ENCODE measurements around the gene RIPOR2. TPM values are rescaled to one million over a fixed set of nuclear protein-coding genes. Genes with fewer than 3 reads are reported as not detected.

Gene RIPOR2
- total and polyA plus RNA-seq, 2 of the 13 experiments (the other 11 are each of a cell fraction or from before 2014, with no cell fraction given): 0.02 to 0.05 TPM

DNA sequence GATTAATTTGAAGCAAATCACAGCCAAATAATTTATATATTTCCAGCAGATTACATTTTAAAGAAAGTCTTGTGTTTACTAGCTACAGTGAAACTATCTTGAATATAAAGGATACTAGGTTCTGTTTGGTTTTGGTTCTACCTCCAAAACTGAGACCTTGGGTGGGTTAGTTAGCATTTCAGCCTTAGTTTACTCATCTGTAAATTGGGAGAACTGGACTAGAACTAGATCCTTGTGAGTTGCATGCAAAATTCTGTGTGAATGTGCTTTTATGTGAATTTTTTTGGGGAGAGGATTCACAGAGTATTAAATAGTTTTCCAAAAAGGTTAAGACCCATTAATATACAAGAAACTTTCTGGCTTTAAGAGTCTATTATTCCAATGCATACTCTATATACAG, 156.9 kb downstream of the RIPOR2 start:
- Histone ChIP-seq H3K4me3 (replicated peaks in 1 of 3; ENCODE audit: insufficient read depth in 1 of 3, low read depth in 2 of 3, low read length in 3 of 3) (peak overlapping the region; percentile 1 to 78 (median 18); a peak in 2 of 6 replicates), H3K79me2 (ENCODE audit: insufficient read depth, low read length) (peaks cover 68% of the 10 kb centered on the region), H2AFZ (ENCODE audit: low read length) (no peak overlapping the region), H3K4me2 (ENCODE audit: low read depth, low read length) (peak overlapping the region; percentile 90), H3K27ac (ENCODE audit: extremely low read length, insufficient read depth, low read length) (peak overlapping the region; percentile 37), H3K9ac (ENCODE audit: insufficient read depth, low read depth, low read length) (peak overlapping the region; percentile 39; the same call in 1 of the 2 replicates), H4K20me1 (ENCODE audit: insufficient read depth, low read length) (peaks cover 30% of the 10 kb centered on the region), H3K27me3 (ENCODE audit: control insufficient read depth in 1 of 2, insufficient read depth in 2 of 2, low read length in 2 of 2) (no peaks in the 10 kb centered on the region; a peak in 1 of 5 replicates), H3K4me1 (ENCODE audit: insufficient read depth, low read length) (peaks cover 43% of the 10 kb centered on the region), H3K9me3 (ENCODE audit: low read length) (no peaks in the 10 kb centered on the region), H3K36me3 (replicated peaks in 1 of 2; ENCODE audit: control insufficient read depth in 1 of 2, insufficient read depth in 2 of 2, low read length in 2 of 2) (peaks cover 8 to 38% of the 10 kb centered on the region in 2 experiments)
- intact Hi-C loops (cut with micrococcal nuclease; ENCODE audit: unreplicated experiment) (no loop called here), in situ Hi-C loops (cut with HindIII; ENCODE audit: extremely low pct_ligation_motif_present, low pct_unique_long_range_greater_than_20kb) (loop anchor here (5.0 kb wide), 1 partner anchor 62 kb away; the partner anchor contains the start of gene C6orf62)
- DNase-seq (ENCODE audit: low spot score): no peak
- ChIA-PET CTCF (ENCODE audit: low intra/inter-chr PET ratio, low total read pairs) (no interaction called here), POLR2A (interaction anchor here (0.9 to 2.1 kb wide), 4 partner anchors 8 to 283 kb away, joined by 3 to 9 read pairs (median 3); no protein-coding TSS in a partner anchor)
- FAIRE-seq: no peak
- TF ChIP-seq CHD4 (IDR thresholded peaks at IDR 0.05; ENCODE audit: borderline replicate concordance, low read length) (peak; percentile 67; the same call in 1 of the 2 replicates), KLF13 (CRISPR knock-in tag; IDR thresholded peaks at IDR 0.05) (no peak), ZNF629 (CRISPR knock-in tag; conservative IDR thresholded peaks at IDR 0.05) (peak; percentile 91), ZNF468 (CRISPR knock-in tag; IDR thresholded peaks at IDR 0.05) (no peak)
- no TSS peak for BruUV-seq (replicated peaks)
- ATAC-seq: no peak

DNA sequence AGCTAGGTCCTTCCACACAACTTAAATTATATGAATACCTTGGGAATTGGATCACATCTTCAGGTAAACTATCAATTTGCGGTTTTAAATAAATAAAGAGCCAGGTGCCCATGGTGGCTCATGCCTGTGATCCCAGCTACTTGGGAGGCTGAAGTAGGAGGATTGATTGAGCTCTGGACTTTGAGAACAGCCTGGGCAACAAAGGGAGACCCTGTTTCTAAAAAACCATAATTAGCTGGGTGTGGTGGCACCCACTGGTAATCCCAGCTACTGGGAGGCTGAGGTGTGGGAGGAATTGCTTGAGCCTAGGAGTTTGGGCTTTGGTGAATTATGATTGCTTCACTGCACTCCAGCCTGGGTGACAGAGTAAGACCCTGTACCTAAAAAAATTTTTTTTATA, 157.6 kb downstream of the RIPOR2 start:
- Histone ChIP-seq H4K20me1 (ENCODE audit: insufficient read depth, low read length) (peaks cover 30% of the 10 kb centered on the region), H3K4me1 (ENCODE audit: insufficient read depth, low read length) (peaks cover 50% of the 10 kb centered on the region), H3K36me3 (replicated peaks in 1 of 2; ENCODE audit: control insufficient read depth in 1 of 2, insufficient read depth in 2 of 2, low read length in 2 of 2) (peaks cover 8 to 35% of the 10 kb centered on the region in 2 experiments), H3K27ac (ENCODE audit: extremely low read length, insufficient read depth, low read length) (peak overlapping the region; percentile 99), H3K4me3 (replicated peaks in 1 of 3; ENCODE audit: insufficient read depth in 1 of 3, low read depth in 2 of 3, low read length in 3 of 3) (peak overlapping the region; percentile 47 to 99 (median 78); a peak in 5 of 6 replicates), H3K79me2 (ENCODE audit: insufficient read depth, low read length) (peaks cover 68% of the 10 kb centered on the region), H2AFZ (ENCODE audit: low read length) (no peak overlapping the region), H3K27me3 (ENCODE audit: control insufficient read depth in 1 of 2, insufficient read depth in 2 of 2, low read length in 2 of 2) (no peaks in the 10 kb centered on the region; a peak in 1 of 5 replicates), H3K4me2 (ENCODE audit: low read depth, low read length) (peak overlapping the region; percentile 90), H3K9ac (ENCODE audit: insufficient read depth, low read depth, low read length) (peak overlapping the region; percentile 99), H3K9me3 (ENCODE audit: low read length) (no peaks in the 10 kb centered on the region)
- in situ Hi-C loops (cut with HindIII; ENCODE audit: extremely low pct_ligation_motif_present, low pct_unique_long_range_greater_than_20kb): loop anchor here (5.0 kb wide), 1 partner anchor 61 kb away; the partner anchor contains the start of gene C6orf62
- ChIA-PET POLR2A (interaction anchor here (1.4 to 2.1 kb wide), 2 partner anchors 56 to 60 kb away, joined by 3 to 9 read pairs; no protein-coding TSS in a partner anchor), CTCF (ENCODE audit: low intra/inter-chr PET ratio, low total read pairs) (no interaction called here)
- intact Hi-C loops (cut with micrococcal nuclease; ENCODE audit: unreplicated experiment): no loop called here
- no TSS peak for BruUV-seq (replicated peaks)
- no peak for ATAC-seq
- FAIRE-seq: no peak
- no peak for DNase-seq (ENCODE audit: low spot score)
- WGBS (ENCODE audit: low lambda C conversion rate): 70% methylated on average over 1 of the region's 1 CpG
- 0 out of 2 replicates have a peak, but pooled peaks have one; percentile 8 for TF ChIP-seq KAT7 (CRISPR knock-in tag; IDR thresholded peaks at IDR 0.05; ENCODE audit: borderline replicate concordance)
- no peak for TF ChIP-seq ZBTB8A (CRISPR knock-in tag; IDR thresholded peaks at IDR 0.05; ENCODE audit: borderline replicate concordance, low read depth)
- TF ChIP-seq, protein P1, sequence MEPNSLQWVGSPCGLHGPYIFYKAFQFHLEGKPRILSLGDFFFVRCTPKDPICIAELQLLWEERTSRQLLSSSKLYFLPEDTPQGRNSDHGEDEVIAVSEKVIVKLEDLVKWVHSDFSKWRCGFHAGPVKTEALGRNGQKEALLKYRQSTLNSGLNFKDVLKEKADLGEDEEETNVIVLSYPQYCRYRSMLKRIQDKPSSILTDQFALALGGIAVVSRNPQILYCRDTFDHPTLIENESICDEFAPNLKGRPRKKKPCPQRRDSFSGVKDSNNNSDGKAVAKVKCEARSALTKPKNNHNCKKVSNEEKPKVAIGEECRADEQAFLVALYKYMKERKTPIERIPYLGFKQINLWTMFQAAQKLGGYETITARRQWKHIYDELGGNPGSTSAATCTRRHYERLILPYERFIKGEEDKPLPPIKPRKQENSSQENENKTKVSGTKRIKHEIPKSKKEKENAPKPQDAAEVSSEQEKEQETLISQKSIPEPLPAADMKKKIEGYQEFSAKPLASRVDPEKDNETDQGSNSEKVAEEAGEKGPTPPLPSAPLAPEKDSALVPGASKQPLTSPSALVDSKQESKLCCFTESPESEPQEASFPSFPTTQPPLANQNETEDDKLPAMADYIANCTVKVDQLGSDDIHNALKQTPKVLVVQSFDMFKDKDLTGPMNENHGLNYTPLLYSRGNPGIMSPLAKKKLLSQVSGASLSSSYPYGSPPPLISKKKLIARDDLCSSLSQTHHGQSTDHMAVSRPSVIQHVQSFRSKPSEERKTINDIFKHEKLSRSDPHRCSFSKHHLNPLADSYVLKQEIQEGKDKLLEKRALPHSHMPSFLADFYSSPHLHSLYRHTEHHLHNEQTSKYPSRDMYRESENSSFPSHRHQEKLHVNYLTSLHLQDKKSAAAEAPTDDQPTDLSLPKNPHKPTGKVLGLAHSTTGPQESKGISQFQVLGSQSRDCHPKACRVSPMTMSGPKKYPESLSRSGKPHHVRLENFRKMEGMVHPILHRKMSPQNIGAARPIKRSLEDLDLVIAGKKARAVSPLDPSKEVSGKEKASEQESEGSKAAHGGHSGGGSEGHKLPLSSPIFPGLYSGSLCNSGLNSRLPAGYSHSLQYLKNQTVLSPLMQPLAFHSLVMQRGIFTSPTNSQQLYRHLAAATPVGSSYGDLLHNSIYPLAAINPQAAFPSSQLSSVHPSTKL (CRISPR knock-in tag; IDR thresholded peaks at IDR 0.05): 0 out of 2 replicates have a peak, but pooled peaks have one; percentile 12
- TF ChIP-seq HNF4A (CRISPR knock-in tag; IDR thresholded peaks at IDR 0.05): peak; percentile 24; the same call in 1 of the 2 replicates
- TF ChIP-seq, protein P2, sequence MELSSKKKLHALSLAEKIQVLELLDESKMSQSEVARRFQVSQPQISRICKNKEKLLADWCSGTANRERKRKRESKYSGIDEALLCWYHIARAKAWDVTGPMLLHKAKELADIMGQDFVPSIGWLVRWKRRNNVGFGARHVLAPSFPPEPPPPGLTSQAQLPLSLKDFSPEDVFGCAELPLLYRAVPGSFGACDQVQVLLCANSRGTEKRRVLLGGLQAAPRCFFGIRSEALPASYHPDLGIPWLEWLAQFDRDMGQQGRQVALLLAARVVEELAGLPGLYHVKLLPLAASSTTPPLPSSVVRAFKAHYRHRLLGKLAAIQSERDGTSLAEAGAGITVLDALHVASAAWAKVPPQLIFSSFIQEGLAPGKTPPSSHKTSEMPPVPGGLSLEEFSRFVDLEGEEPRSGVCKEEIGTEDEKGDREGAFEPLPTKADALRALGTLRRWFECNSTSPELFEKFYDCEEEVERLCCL (CRISPR knock-in tag; IDR thresholded peaks at IDR 0.05; ENCODE audit: borderline replicate concordance): no peak
- TF ChIP-seq CEBPB (IDR thresholded peaks at IDR 0.05; ENCODE audit: borderline replicate concordance, low read depth, low read length): 0 out of 2 replicates have a peak, but pooled peaks have one; percentile 1
